ENCODE measurements around the gene CCDC87.
"Not testable (repeated sequence)": the region's sequence is repeated elsewhere in the genome, so short reads cannot be mapped to it uniquely, and the experiment has no call there.

Gene CCDC87

GRCh38 chr11:66541892-66542291 lies 51.0 kb downstream of the CCDC87 start:
- Histone ChIP-seq H3K9ac (no peak overlapping the region), H3K27me3 (ENCODE audit: control insufficient read depth, insufficient read depth, low read length) (no peaks in the 10 kb centered on the region), H3K4me1 (peaks cover 3% of the 10 kb centered on the region), H3K4me3 (ENCODE audit: low read depth, low read length) (no peak overlapping the region), H3K36me3 (ENCODE audit: control insufficient read depth, insufficient read depth, low read length) (no peaks in the 10 kb centered on the region), H3K9me3 (ENCODE audit: control insufficient read depth, low read length) (no peaks in the 10 kb centered on the region), H3K4me2 (ENCODE audit: low read length) (no peak overlapping the region), H2AFZ (no peak overlapping the region), H3K79me2 (no peaks in the 10 kb centered on the region), H3K27ac (no peak overlapping the region)
- TF ChIP-seq, protein P1, sequence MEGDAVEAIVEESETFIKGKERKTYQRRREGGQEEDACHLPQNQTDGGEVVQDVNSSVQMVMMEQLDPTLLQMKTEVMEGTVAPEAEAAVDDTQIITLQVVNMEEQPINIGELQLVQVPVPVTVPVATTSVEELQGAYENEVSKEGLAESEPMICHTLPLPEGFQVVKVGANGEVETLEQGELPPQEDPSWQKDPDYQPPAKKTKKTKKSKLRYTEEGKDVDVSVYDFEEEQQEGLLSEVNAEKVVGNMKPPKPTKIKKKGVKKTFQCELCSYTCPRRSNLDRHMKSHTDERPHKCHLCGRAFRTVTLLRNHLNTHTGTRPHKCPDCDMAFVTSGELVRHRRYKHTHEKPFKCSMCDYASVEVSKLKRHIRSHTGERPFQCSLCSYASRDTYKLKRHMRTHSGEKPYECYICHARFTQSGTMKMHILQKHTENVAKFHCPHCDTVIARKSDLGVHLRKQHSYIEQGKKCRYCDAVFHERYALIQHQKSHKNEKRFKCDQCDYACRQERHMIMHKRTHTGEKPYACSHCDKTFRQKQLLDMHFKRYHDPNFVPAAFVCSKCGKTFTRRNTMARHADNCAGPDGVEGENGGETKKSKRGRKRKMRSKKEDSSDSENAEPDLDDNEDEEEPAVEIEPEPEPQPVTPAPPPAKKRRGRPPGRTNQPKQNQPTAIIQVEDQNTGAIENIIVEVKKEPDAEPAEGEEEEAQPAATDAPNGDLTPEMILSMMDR (IDR thresholded peaks at IDR 0.05) = no peak

GRCh38 chr11:66540598-66540997 lies 52.3 kb downstream of the CCDC87 start:
- not testable (repeated sequence) for H3K9me3 ChIP-seq (ENCODE audit: control insufficient read depth, low read length); H3K36me3 ChIP-seq (ENCODE audit: control insufficient read depth, insufficient read depth, low read length); H3K4me1 ChIP-seq; H3K9ac ChIP-seq; H3K4me3 ChIP-seq (ENCODE audit: low read depth, low read length); H3K4me2 ChIP-seq (ENCODE audit: low read length); H3K27me3 ChIP-seq (ENCODE audit: control insufficient read depth, insufficient read depth, low read length); H3K79me2 ChIP-seq; H2AFZ ChIP-seq; H3K27ac ChIP-seq
